K562 (cell line): Measurements from ENCODE around the gene ICA1.

Experiments used
- PCBP1 ChIP-seq: fragments of 200-400 bp; formaldehyde crosslinking; IDR thresholded peaks from 2 replicates; pipeline ENCODE4 v1.6.1; 2018; ENCODE audit warnings: mild to moderate bottlenecking, low read depth, low read length; ENCODE audit not compliant: poor library complexity, severe bottlenecking
- RCOR1 ChIP-seq, 2 experiments: IDR thresholded peaks; 2 replicates each; pipeline ENCODE4 v1.6.1; 2012; ENCODE audit warnings: low read depth in 2 of 2, low read length in 2 of 2, borderline replicate concordance in 1 of 2, improper control_type of control experiment in 1 of 2
- TF ChIP-seq, protein P1 (sequence below), 3 experiments: IDR thresholded peaks in 2 of 3; conservative IDR thresholded peaks in 1 of 3; 2 replicates each; pipeline ENCODE4 v1.5.1; 2011 to 2012; ENCODE audit warnings: low read length in 3 of 3, mild to moderate bottlenecking in 3 of 3, control low read depth in 2 of 3, improper control_type of control experiment in 1 of 3, inconsistent platforms in 1 of 3, low read depth in 1 of 3, mixed read lengths in 1 of 3, moderate library complexity in 1 of 3; ENCODE audit not compliant: insufficient read depth in 2 of 3

DNA sequence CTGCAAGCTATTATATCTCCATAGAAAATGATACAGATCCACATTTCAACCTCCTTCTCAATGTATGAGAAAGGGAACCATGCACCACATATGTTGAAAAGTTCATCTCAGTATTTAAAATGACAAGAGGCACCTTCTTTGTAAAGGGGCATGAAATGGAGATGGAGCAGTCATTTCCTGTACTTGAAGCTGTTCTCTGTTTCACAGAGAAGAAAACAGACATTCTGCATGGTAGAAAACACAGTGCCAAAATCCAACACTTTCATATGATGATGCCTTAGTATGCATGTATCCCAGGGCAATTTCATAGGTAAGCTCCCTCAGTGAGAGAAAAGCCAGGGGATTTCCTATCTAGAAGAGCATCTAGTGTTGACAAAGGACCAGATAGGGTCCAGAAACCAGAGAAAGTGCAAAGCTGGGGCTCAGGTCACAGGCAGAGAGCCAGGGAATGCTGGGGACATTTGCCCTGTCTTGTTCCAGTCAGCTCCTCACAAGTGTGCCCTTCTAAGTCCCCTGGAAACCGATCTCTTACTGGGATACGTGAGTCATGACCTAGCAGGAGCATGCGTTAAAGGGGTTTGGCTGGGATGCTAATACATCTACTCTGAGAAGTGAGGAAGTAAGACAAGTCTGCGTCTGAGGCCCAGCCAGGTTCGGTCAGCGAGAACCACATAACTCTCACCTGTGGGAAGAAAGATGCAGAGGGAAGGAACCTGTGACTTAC lies 118.7 kb downstream of the ICA1 start:
- TF ChIP-seq, protein P1, sequence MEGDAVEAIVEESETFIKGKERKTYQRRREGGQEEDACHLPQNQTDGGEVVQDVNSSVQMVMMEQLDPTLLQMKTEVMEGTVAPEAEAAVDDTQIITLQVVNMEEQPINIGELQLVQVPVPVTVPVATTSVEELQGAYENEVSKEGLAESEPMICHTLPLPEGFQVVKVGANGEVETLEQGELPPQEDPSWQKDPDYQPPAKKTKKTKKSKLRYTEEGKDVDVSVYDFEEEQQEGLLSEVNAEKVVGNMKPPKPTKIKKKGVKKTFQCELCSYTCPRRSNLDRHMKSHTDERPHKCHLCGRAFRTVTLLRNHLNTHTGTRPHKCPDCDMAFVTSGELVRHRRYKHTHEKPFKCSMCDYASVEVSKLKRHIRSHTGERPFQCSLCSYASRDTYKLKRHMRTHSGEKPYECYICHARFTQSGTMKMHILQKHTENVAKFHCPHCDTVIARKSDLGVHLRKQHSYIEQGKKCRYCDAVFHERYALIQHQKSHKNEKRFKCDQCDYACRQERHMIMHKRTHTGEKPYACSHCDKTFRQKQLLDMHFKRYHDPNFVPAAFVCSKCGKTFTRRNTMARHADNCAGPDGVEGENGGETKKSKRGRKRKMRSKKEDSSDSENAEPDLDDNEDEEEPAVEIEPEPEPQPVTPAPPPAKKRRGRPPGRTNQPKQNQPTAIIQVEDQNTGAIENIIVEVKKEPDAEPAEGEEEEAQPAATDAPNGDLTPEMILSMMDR (IDR thresholded peaks at IDR 0.05 in 2 of 3, conservative IDR thresholded peaks at IDR 0.05 in 1 of 3; ENCODE audit: insufficient read depth in 2 of 3, low read depth in 1 of 3, low read length in 3 of 3), result no peak
- TF ChIP-seq PCBP1 (no peak), RCOR1 (IDR thresholded peaks at IDR 0.05; ENCODE audit: borderline replicate concordance in 1 of 2, low read depth in 2 of 2, low read length in 2 of 2) (no peak)
